K562 (cell line): ENCODE results near the gene WDR76.

Experiments used
- PML ChIP-seq: IDR thresholded peaks from 2 replicates; pipeline ENCODE4 v1.6.1; 2012; ENCODE audit warnings: low read length, inconsistent platforms
- ZFX ChIP-seq: sonication (generic); formaldehyde crosslinking; IDR thresholded peaks from 2 replicates; pipeline ENCODE4 v1.8.0; 2022; ENCODE audit warnings: mild to moderate bottlenecking, missing genetic modification reagents, moderate library complexity
- ZNF253 ChIP-seq: fragments of 250-450 bp; sonication (Bioruptor Pico); conservative IDR thresholded peaks from 2 replicates; pipeline ENCODE4 v1.6.1; 2021; ENCODE audit warnings: mild to moderate bottlenecking
- ZNF778 ChIP-seq: fragments of 450-650 bp; formaldehyde crosslinking; IDR thresholded peaks from 2 replicates; pipeline ENCODE4 v1.4.0; 2020; ENCODE audit warnings: mild to moderate bottlenecking, moderate library complexity

DNA sequence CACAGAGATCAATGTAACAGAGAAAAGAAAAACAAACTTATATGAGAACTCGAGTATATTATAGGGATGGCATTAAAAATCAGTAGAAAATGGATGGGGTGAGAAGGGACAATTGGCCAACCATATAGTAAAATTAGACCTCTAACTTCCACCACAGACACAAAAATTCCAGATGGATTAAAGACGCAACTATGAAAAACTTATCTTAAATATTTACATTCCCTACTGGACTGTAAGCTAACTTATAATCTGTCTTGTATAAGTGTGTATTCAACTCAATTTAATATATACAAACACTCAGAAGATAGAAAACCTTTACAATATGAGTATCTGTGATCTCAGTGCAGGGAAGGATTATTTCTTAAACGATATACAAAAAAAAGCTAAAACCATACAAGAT, 5.3 kb upstream of the WDR76 start:
- TF ChIP-seq ZFX (CRISPR knock-in tag) (no peak), ZNF778 (no peak), ZNF253 (no peak), PML (no peak)
